ENCODE results near the gene BCL2L12. TPM values are rescaled to one million over a fixed set of nuclear protein-coding genes. Genes with fewer than 3 reads are reported as not detected.

Gene BCL2L12
- total and polyA plus RNA-seq, 2 of the 13 experiments (the other 11 are each of a cell fraction or from before 2014, with no cell fraction given) = 26.8 to 40.8 TPM

DNA sequence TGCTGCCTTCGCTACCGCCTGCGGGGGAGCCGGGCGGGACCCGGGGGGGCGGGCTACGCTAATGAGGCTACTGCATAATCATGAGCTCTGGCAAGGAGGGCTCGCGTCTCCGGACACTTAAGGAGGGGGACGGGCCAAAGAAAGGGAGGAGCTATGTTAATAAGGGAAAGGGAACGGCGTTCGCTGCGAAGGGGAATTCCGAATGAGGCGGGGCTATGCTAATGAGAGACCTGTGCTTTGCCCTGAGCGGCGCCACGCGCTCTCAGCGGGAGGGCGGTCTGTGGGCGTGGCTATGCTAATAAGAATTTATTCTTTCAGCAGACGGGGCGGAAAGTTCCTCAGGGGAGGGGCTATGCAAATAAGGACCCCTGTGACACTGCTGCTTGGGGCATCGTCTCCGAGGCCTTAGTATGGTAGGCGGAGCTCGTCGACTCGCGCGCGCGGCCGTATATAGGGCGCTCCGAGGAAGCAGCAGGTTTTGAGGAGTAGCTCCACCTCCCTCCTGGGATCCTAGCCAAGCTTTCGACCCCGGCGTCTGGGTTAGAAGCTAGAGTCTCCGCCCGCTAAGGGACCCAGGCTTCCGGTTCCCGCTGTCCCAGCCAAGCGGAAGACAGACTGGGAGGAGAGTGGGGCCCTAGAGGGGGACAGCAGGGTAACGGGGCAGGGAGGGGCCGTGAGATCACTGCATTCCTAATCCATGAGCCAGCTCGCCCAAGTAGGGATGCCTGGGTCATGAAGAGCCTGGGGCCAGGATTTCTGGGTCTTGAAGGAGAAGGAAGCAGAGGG is 25.4 kb upstream of the BCL2L12 start, which contains the start of gene RRAS (continued):
- TF ChIP-seq, protein P1, sequence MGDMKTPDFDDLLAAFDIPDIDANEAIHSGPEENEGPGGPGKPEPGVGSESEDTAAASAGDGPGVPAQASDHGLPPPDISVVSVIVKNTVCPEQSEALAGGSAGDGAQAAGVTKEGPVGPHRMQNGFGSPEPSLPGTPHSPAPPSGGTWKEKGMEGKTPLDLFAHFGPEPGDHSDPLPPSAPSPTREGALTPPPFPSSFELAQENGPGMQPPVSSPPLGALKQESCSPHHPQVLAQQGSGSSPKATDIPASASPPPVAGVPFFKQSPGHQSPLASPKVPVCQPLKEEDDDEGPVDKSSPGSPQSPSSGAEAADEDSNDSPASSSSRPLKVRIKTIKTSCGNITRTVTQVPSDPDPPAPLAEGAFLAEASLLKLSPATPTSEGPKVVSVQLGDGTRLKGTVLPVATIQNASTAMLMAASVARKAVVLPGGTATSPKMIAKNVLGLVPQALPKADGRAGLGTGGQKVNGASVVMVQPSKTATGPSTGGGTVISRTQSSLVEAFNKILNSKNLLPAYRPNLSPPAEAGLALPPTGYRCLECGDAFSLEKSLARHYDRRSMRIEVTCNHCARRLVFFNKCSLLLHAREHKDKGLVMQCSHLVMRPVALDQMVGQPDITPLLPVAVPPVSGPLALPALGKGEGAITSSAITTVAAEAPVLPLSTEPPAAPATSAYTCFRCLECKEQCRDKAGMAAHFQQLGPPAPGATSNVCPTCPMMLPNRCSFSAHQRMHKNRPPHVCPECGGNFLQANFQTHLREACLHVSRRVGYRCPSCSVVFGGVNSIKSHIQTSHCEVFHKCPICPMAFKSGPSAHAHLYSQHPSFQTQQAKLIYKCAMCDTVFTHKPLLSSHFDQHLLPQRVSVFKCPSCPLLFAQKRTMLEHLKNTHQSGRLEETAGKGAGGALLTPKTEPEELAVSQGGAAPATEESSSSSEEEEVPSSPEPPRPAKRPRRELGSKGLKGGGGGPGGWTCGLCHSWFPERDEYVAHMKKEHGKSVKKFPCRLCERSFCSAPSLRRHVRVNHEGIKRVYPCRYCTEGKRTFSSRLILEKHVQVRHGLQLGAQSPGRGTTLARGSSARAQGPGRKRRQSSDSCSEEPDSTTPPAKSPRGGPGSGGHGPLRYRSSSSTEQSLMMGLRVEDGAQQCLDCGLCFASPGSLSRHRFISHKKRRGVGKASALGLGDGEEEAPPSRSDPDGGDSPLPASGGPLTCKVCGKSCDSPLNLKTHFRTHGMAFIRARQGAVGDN (CRISPR knock-in tag; IDR thresholded peaks at IDR 0.05) = peak; percentile 78
- TF ChIP-seq ARID3A (IDR thresholded peaks at IDR 0.05; ENCODE audit: low read depth, low read length) = peak; percentile 62; the same call in 1 of the 2 replicates
- peak; percentile 86 for TF ChIP-seq U2AF1 (optimal IDR thresholded peaks at IDR 0.05; ENCODE audit: low read depth, low read length)
- TF ChIP-seq, protein P2, sequence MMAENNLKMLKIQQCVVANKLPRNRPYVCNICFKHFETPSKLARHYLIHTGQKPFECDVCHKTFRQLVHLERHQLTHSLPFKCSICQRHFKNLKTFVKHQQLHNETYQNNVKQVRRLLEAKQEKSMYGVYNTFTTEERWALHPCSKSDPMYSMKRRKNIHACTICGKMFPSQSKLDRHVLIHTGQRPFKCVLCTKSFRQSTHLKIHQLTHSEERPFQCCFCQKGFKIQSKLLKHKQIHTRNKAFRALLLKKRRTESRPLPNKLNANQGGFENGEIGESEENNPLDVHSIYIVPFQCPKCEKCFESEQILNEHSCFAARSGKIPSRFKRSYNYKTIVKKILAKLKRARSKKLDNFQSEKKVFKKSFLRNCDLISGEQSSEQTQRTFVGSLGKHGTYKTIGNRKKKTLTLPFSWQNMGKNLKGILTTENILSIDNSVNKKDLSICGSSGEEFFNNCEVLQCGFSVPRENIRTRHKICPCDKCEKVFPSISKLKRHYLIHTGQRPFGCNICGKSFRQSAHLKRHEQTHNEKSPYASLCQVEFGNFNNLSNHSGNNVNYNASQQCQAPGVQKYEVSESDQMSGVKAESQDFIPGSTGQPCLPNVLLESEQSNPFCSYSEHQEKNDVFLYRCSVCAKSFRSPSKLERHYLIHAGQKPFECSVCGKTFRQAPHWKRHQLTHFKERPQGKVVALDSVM (CRISPR knock-in tag; IDR thresholded peaks at IDR 0.05) = peak; percentile 43; the same call in 1 of the 2 replicates
- TF ChIP-seq IKZF1 (IDR thresholded peaks at IDR 0.05) = no peak
- peak; percentile 12; the same call in 1 of the 2 replicates for TF ChIP-seq HNF1A (IDR thresholded peaks at IDR 0.05; ENCODE audit: low read depth)
- TF ChIP-seq HNF1A (CRISPR knock-in tag; IDR thresholded peaks at IDR 0.05; ENCODE audit: borderline replicate concordance) = peak; percentile 75; the same call in 1 of the 2 replicates
- TF ChIP-seq YEATS4 (CRISPR knock-in tag; IDR thresholded peaks at IDR 0.05; ENCODE audit: borderline replicate concordance) = peak; percentile 61; the same call in 1 of the 2 replicates
- 0 out of 2 replicates have a peak, but pooled peaks have one; percentile 31 for TF ChIP-seq ZNF12 (CRISPR knock-in tag; IDR thresholded peaks at IDR 0.05)
- 0 out of 2 replicates have a peak, but pooled peaks have one; percentile 15 for TF ChIP-seq PCBP1 (IDR thresholded peaks at IDR 0.05; ENCODE audit: borderline replicate concordance, low read depth, low read length)
- peak; percentile 86 for TF ChIP-seq ASH2L (IDR thresholded peaks at IDR 0.05; ENCODE audit: insufficient read length, low read depth, low read length)
- TF ChIP-seq SP5 (CRISPR knock-in tag; IDR thresholded peaks at IDR 0.05; ENCODE audit: borderline replicate concordance, low read depth) = peak; percentile 86

All from HepG2 (cell line).